ENCODE results near the gene EMILIN2. TPM values are rescaled to one million over a fixed set of nuclear protein-coding genes. Genes with fewer than 3 reads are reported as not detected.

EMILIN2 gene
- total and polyA plus RNA-seq, 4 donors = 0.58 to 4.6 (median 1.8) TPM

DNA sequence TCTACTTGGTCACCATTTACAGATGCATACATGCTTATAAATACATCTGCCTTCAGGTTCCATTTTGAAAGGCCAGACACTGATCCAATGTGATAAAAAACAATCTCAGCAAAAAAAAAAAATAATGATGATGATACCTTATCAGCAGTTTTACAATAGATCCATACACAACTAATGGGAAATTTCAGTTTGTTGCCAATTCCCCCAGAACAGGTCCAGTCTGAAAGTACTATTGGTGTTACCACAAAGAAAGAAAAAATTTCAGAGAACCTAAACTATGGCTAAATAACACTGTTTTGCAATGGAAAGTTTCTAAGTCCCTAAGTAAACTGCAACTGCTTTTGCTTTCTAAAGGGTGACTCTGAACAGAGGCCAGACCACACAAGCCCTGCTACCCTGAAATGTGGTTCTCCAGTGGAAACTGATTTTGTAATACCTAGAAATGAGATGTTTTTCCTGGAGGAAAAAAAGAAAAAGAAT is 112.1 kb downstream of the EMILIN2 start (continued):
- TF ChIP-seq, protein P1, sequence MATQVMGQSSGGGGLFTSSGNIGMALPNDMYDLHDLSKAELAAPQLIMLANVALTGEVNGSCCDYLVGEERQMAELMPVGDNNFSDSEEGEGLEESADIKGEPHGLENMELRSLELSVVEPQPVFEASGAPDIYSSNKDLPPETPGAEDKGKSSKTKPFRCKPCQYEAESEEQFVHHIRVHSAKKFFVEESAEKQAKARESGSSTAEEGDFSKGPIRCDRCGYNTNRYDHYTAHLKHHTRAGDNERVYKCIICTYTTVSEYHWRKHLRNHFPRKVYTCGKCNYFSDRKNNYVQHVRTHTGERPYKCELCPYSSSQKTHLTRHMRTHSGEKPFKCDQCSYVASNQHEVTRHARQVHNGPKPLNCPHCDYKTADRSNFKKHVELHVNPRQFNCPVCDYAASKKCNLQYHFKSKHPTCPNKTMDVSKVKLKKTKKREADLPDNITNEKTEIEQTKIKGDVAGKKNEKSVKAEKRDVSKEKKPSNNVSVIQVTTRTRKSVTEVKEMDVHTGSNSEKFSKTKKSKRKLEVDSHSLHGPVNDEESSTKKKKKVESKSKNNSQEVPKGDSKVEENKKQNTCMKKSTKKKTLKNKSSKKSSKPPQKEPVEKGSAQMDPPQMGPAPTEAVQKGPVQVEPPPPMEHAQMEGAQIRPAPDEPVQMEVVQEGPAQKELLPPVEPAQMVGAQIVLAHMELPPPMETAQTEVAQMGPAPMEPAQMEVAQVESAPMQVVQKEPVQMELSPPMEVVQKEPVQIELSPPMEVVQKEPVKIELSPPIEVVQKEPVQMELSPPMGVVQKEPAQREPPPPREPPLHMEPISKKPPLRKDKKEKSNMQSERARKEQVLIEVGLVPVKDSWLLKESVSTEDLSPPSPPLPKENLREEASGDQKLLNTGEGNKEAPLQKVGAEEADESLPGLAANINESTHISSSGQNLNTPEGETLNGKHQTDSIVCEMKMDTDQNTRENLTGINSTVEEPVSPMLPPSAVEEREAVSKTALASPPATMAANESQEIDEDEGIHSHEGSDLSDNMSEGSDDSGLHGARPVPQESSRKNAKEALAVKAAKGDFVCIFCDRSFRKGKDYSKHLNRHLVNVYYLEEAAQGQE (IDR thresholded peaks at IDR 0.05) = peak; percentile 74

DNA sequence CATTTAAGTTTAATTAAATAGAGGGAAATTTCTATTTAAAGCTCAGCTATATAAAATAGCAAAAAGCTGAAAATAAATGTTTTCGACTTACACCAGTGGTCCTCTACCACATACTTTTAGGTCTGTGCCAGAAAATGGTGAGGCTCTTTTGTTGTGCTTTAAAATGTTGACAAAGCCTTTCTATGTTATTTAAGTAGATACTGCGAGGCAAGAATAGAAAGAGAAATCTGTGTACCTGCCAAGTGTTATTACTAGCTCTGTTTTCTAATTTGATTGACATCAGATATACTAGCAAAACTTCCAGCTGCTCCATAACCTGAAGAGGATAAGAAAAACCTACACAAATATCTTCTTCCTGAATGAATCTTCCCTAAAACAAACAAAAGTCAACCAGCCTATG is 112.5 kb downstream of the EMILIN2 start:
- 61% methylated on average over 2 of the region's 2 CpGs for WGBS
- no peak overlapping the region for H3K4me3 ChIP-seq (ENCODE audit: low read depth in 1 of 3, low read length in 3 of 3)
- no peaks in the 10 kb centered on the region for H3K27me3 ChIP-seq (ENCODE audit: control insufficient read depth in 4 of 4, insufficient read depth in 4 of 4, low read length in 3 of 4)
- TF ChIP-seq, protein P1 (IDR thresholded peaks at IDR 0.05) = no peak
- TF ChIP-seq, protein P2, sequence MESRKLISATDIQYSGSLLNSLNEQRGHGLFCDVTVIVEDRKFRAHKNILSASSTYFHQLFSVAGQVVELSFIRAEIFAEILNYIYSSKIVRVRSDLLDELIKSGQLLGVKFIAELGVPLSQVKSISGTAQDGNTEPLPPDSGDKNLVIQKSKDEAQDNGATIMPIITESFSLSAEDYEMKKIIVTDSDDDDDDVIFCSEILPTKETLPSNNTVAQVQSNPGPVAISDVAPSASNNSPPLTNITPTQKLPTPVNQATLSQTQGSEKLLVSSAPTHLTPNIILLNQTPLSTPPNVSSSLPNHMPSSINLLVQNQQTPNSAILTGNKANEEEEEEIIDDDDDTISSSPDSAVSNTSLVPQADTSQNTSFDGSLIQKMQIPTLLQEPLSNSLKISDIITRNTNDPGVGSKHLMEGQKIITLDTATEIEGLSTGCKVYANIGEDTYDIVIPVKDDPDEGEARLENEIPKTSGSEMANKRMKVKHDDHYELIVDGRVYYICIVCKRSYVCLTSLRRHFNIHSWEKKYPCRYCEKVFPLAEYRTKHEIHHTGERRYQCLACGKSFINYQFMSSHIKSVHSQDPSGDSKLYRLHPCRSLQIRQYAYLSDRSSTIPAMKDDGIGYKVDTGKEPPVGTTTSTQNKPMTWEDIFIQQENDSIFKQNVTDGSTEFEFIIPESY (IDR thresholded peaks at IDR 0.05) = no peak
- TF ChIP-seq, protein P3, sequence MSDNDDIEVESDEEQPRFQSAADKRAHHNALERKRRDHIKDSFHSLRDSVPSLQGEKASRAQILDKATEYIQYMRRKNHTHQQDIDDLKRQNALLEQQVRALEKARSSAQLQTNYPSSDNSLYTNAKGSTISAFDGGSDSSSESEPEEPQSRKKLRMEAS (IDR thresholded peaks at IDR 0.05) = no peak
- no peak for TF ChIP-seq TAF1 (conservative IDR thresholded peaks at IDR 0.05)
- no peak for TF ChIP-seq SP1 (IDR thresholded peaks at IDR 0.05)
- no peak for TF ChIP-seq NR2F2 (IDR thresholded peaks at IDR 0.05)
- TF ChIP-seq HNF4A (conservative IDR thresholded peaks at IDR 0.05) = no peak
- no peak for TF ChIP-seq FOXA2 (IDR thresholded peaks at IDR 0.05)
- TF ChIP-seq, protein P4, sequence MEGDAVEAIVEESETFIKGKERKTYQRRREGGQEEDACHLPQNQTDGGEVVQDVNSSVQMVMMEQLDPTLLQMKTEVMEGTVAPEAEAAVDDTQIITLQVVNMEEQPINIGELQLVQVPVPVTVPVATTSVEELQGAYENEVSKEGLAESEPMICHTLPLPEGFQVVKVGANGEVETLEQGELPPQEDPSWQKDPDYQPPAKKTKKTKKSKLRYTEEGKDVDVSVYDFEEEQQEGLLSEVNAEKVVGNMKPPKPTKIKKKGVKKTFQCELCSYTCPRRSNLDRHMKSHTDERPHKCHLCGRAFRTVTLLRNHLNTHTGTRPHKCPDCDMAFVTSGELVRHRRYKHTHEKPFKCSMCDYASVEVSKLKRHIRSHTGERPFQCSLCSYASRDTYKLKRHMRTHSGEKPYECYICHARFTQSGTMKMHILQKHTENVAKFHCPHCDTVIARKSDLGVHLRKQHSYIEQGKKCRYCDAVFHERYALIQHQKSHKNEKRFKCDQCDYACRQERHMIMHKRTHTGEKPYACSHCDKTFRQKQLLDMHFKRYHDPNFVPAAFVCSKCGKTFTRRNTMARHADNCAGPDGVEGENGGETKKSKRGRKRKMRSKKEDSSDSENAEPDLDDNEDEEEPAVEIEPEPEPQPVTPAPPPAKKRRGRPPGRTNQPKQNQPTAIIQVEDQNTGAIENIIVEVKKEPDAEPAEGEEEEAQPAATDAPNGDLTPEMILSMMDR (IDR thresholded peaks at IDR 0.05; ENCODE audit: low read depth, low read length, missing input control) = no peak
- H3K9me3 ChIP-seq (ENCODE audit: control insufficient read depth in 4 of 4, low read length in 3 of 4) = no peaks in the 10 kb centered on the region
- DNase-seq (ENCODE audit: low spot score) = no peak
- H3K9ac ChIP-seq (ENCODE audit: low read depth in 1 of 2, low read length in 2 of 2) = peak overlapping the region in 1 of 2 donors; percentile 10
- peaks cover 2 to 59% (median 46%) of the 10 kb centered on the region in 4 donors for H3K4me1 ChIP-seq (ENCODE audit: control insufficient read depth in 4 of 4, insufficient read depth in 4 of 4, low read length in 3 of 4)
- H3K36me3 ChIP-seq (ENCODE audit: control insufficient read depth in 4 of 4, insufficient read depth in 3 of 4, low read depth in 1 of 4, low read length in 3 of 4) = peaks cover 0 to 47% (median 24%) of the 10 kb centered on the region in 4 donors
- H3K27ac ChIP-seq (ENCODE audit: low read depth in 1 of 2, low read length in 2 of 2) = peak overlapping the region; percentile 17 to 73
